NCI-H774 (cell line): ENCODE data around the gene B4GALT3.

Experiments
- DNase-seq: peaks from one replicate; lab custom pipeline; 2025; lab: John Stamatoyannopoulos, UW

The B4GALT3 gene

DNA sequence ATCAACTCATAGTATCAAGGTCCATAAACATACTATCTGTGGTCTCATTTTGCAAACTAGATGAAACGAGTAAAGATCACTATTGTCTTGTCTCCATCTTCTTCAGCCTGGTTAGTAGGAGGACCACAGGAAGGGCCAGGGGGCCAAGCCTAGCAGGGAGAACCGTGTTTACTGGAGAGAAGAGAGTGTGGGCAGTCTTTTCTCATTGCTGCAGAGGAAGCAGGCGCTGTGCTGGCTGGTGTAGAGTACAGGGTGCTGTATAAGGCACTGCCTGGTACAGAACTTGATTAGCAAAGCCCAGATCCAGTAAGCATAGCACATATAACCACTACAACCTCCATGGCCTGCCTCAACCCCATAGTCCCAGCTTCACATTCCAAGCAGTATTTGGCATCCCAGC lies 10.0 kb upstream of the B4GALT3 start:
- DNase-seq, result no peak

DNA sequence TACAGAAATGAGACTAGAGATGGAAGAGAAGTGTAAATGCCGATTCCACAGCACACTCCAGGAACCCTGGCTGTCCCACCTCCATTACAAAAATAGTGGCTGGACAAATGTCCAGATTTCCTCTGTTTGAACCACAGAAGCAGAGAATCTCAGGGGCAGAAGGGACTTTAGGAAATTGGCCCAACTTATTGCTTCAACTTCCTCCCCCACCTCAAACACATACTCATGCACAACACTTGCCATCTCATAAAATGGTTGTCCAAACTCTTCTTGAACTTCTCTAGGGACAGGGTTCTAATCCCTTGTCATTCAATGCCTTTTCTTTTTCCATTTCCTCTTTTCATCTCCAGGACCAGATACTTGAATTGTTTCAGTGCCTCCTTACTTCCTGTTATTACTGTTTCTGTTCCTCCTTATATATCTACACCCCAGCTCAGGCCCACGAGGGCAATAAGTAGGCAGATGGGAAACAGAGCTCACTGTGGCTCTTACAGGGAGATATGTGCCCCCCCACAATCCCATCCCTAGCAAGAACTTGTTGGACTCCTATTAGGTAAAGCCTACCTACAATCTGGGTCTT lies 8.5 kb upstream of the B4GALT3 start:
- no peak for DNase-seq

DNA sequence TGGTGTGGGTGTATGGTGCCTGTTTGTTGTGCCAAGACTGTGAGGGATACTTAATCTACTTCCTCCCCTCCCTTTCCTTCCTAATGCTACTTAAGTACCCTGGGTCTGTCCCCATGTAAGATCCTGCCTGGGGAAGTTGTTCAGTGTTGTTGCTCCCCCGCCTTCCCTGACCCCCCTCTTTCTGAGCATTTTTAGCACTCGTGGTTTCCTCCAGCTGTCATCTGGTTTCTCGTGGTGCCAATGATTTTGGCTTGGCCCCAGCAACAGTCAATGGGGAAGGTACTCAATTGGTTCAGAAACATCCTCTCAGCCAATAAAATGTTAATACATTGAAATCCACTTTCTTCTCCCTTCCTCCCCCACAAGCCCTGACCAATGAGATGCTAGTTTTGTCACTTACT lies 8.0 kb upstream of the B4GALT3 start:
- no peak for DNase-seq

GRCh38 chr1:161182214-161182613 lies 4.9 kb upstream of the B4GALT3 start:
- no peak for DNase-seq

DNA sequence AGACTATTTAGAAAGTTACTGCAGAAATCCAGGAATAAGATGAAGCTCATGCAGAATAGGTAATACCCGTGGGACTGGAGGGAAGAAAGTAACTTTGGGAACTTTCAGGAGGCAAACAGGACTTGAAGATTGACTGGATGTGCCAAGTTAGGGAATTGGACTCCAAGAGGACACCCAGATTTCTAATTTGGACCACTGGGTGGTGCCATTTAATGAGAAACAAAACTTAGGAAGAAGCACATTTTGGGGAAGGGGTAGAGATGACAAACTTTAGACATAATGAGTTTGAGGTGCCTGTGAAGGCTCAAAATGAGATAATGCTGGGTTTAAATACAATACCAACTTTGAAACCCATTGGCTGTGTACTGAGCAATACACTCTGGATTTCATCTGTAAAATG lies 3.3 kb upstream of the B4GALT3 start:
- no peak for DNase-seq

DNA sequence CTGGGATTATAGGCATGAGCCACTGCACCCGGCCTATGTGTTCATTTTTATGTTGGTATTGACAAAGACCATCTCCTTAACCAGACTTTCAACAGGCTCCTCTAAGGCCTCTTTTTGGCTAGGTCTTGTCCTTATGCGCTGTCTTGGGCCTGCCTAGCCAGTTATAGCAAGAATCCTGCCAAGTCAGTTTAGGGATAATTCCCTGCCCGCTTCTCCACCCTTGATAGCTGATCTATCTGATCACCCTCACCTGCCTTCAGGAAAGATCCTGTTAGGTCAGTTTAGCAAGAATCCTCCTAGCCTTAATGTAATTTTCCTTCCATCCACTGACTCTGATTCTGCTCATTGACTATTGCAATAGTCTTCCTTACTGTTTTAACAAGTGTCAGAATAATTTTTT lies 2.4 kb upstream of the B4GALT3 start:
- DNase-seq, result no peak

DNA sequence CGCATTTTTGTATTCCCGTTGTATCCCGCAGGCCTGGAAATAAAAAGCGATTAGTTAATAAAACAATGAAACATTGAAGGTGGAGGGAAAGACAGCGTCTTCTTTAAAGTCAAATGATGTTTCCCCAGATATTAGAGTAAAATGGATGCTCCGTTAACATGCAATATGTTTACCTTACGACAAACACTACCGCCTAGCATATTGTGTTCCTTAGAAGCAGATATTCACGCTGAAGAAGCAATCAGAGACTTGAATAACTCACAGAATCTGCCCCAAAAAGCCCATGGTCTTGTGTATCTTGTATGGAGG lies 583 bp upstream of the B4GALT3 start:
- DNase-seq, result no peak

DNA sequence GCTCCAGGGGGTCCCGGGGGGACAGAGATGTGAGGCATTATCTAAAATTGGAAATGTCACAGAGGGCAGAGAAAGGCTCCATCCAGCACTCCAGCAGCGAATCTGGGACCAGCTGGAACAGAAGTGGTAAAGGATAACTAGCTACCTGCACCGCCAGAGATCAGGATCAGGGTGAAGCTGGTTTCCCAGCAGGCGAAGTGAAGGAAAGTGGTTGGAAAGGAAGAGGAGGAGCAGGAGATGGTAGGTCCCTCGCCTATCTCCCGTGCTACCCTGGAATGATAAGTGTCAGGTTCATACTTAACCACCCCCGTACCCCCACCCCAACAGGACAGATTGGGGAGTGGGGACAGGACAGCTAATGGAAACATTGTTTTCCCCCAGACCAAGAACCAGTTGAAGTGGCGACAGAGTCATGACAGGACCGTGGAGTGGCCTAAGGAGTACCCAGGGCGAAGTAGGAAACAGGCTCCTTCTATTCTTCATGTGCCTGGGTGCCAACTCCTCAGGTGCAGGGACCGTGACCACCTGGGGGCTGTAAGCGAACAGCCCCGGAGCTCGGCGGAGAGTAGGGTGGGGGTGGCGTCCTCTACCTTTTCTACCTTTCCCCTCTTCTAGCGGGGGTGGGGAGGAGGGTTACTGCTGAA lies 717 bp downstream of the B4GALT3 start:
- no peak for DNase-seq

- DNase-seq, result no peak
Measured at GRCh38 chr1:161175771-161176453, 1.4 kb downstream of the B4GALT3 start.

DNA sequence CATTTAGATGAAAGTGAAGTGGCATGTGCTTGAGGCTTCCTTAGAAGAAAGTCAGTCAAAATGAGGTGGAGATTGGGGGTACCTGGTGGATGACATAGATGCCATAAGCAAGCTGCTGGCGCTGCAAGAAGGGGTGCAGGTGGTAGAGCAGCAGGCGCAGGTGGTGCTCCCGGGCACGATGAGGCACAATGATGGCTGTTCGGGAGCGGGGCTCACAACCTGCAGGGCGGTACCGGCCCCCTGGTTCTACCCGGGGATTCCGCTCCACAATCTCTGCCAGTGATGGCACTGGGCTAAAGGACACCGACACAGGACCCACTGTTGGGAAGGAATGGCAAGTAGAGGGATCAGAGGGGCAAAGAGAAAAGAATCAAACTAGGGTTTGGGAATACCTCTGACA lies 2.4 kb downstream of the B4GALT3 start:
- DNase-seq, result no peak

GRCh38 chr1:161173711-161174110 lies 3.6 kb downstream of the B4GALT3 start:
- DNase-seq, result no peak

DNA sequence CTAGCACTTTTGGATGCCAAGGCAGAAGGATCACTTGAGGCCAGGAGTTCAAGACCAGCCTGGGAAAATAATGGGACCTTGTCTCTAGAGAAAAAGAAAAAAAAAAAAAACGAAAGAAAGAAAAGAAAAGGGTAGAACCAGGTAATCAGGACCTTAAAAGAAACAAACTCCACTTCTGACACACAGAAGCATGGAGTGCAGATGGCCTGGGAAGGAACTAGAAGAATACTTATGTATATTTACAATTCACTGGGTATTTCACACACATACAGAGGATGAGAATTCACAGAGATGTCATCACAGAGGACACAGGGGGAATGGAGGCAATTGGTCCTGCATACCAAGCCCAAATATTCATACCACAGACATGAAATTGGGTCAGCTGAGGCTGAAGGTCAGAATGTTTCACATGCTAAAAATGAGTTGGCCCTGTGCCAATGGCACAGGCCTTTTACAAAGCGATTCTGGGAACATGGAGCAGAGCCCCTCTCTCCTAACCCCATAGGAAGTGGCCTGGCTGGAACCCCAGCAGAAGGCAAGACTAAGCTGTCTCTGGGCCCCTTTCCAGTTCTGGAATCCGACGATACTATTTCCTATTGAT lies 4.4 kb downstream of the B4GALT3 start:
- no peak for DNase-seq

DNA sequence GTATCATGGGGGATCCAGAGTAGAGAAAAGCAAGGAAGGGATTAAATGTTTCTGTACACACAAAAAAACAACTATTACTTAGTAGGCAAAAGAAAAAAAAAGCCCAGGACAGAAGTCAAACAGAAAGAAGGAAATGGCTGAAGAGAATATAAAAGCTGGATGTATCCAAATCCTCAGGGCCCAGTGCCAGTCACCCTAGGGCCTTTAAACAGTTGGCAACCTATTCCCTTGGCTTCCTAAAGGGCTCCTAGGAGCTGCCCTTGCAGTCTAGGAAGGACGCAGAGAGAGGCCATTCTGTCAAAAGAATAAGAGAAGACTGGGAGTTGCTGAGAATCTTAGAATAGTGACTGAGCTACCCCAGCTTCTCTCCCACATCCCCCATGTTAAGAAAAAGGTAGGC lies 5.0 kb downstream of the B4GALT3 start:
- no peak for DNase-seq

GRCh38 chr1:161171696-161172095 lies 5.6 kb downstream of the B4GALT3 start:
- no peak for DNase-seq

- no peak for DNase-seq
Measured at GRCh38 chr1:161171191-161171590, 6.1 kb downstream of the B4GALT3 start.

- no peak for DNase-seq
Measured at GRCh38 chr1:161168906-161169305, 8.4 kb downstream of the B4GALT3 start.

DNA sequence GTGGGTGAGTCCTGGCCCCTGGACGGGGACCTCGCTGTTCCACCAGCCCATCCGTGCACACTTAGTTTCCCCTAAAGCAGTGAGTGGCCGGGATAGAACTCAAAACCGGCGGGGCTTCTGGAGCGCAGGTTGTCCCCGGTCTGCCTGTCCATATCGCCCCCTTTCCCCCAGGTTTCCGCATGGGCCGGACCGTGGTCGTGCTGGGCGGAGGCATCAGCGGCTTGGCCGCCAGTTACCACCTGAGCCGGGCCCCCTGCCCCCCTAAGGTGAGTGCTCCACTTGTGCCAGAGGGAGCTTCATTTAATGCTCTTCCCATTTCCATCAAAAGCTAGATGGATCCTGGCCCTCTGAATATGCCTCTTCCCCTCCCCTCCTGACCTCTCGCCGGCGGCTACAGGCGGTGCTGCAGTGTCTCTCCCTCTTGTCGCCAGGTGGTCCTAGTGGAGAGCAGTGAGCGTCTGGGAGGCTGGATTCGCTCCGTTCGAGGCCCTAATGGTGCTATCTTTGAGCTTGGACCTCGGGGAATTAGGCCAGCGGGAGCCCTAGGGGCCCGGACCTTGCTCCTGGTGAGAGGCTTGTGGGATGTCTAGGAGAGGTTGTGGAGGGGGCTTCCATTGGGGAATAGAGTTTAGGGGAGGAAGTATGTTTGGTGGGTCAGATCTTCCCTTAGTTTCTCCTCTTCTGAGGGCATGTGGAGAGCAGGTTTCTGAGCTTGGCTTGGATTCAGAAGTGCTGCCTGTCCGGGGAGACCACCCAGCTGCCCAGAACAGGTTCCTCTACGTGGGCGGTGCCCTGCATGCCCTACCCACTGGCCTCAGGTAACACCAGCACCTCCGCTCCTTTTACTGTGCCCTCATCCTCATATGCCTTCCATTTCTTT lies 10.4 kb downstream of the B4GALT3 start:
- no peak for DNase-seq

DNA sequence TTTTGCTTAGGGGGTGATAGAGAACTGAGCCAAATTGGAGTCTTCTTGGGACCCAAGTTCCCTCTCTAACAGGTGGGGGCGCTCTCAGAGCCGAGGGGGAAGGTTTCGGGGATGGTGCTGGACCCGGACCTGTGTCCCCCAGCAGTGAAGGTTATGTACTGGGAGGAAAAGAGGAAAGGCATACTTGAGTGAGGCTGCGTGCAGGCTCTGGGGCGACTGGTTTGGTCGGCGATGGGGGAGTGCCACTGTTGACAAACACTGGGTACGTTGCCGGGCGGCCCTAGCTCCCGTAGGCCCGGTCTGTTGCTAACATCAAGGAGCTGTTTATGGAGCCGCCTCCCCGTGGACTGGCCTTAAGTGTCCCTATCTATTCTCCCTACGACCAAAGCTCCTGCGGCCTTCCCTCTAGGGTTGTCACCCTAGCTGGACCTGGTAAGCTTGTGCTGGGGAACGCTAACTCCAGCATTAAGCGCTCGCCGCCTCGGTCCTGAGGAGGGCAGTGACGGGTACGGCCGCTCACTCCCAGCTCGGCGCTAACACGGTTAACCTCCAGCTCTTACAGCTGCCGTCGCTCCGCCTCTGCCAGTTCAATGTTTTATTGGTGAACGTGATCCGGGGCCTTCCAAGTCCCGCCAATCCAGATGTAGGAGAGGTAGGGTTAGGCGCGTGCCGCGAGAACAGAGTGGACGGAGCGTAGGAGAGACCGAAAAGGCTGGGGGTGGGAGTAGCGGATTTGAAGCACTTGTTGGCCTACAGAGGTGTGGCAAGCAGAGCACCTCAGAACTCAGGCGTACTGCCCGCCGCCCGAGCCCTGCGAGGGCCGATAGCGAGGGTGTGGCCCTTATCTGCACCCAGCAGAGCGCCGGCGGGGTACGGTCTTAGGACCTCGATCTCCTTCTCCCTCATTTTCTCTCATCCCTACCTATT lies 11.3 kb downstream of the B4GALT3 start, which contains the start of gene PPOX:
TSS of gene PPOX (plus strand) at position 685 of the 927 bp plus-strand sequence. CDS start 422 bp downstream, outside the sequence.
- DNase-seq, result peak; percentile 97

DNA sequence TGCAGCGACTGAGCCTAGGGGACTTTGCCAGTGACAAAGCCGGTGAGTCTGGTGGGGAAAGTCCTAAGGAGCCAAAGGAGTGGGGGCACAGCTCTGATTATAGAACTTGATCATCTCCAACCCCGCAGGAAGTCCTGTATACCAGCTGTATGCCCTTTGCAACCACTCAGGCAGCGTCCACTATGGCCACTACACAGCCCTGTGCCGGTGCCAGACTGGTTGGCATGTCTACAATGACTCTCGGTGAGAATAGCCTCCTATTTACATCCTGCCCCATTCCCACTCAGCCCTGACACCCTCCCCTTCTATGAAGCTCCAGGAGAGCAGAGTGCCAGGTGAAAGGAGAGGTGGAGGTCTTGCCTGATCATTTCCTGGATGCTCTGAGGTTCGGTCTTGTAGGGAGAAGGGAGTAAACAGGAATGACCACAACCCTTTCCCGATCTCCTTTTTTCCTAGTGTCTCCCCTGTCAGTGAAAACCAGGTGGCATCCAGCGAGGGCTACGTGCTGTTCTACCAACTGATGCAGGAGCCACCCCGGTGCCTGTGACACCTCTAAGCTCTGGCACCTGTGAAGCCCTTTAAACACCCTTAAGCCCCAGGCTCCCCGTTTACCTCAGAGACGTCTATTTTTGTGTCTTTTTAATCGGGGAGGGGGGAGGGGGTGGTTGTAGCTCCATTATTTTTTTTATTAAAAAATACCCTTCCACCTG lies 12.3 kb downstream of the B4GALT3 start:
- no peak for DNase-seq

- no peak for DNase-seq
Measured at GRCh38 chr1:161163793-161164192, 13.5 kb downstream of the B4GALT3 start.

GRCh38 chr1:161162806-161163205 lies 14.5 kb downstream of the B4GALT3 start:
- no peak for DNase-seq
